NCI-H1930 (cell line): Measurements from ENCODE around the gene DDX5.
A peak's percentile ranks its signal among the peaks of the same experiment; 100 is the strongest.
"Not testable (repeated sequence)": the region's sequence is repeated elsewhere in the genome, so short reads cannot be mapped to it uniquely, and the experiment has no call there.

Experiments used
- DNase-seq, 2 experiments: peaks; one replicate each; lab custom pipeline; 2025; lab: John Stamatoyannopoulos, UW

DDX5 gene

GRCh38 chr17:64507413-64507782 is 1.3 kb upstream of the DDX5 start:
- peak; percentile 4 to 15 for DNase-seq

DNA sequence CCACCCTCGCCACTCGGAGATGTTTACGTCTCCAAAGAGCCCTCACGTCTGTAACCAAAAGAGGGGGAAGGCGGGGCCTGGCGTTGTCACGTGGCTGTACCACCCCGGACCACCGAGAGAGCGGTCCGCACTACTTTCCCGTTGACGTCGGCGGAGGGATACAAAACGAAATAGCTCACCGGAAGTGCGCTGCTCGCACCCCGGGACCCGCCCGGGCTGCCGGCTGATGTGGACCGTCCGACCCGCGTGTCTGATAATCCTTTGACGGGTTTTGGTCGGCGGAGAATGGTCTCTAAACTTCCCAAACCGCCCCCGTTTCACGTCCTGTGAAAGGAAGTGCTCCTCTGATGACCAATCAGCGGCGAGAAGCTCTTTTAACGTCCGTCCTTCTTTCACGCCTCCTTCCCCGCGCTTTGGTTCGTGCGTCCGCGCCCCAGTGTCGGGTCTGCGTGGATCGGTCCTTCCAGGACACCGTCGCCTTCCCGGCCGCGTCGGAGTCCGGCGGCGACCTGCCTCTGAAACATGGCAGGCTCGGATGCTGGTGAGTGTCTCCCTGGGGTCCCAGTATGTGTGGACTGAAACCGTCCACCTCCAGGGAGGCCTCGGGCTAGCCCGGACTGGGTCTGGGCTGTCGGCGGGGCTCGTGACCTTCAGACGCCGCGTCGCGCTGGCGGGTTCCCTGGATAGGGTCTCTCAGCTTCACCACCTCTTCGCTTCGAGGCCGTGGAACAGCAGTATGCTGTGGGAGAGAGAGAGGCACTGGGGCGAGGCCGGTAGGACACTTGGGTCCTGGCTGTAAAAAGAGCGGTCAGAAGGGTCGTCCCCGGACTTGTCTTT is 705 bp upstream of the DDX5 start, which contains the start of gene CEP95:
Gene CEP95 (plus strand): TSS at position 402 of the 837 bp plus-strand sequence. CDS start 121 bp downstream, at position 523.
- peak; percentile 86 to 87 for DNase-seq

DNA sequence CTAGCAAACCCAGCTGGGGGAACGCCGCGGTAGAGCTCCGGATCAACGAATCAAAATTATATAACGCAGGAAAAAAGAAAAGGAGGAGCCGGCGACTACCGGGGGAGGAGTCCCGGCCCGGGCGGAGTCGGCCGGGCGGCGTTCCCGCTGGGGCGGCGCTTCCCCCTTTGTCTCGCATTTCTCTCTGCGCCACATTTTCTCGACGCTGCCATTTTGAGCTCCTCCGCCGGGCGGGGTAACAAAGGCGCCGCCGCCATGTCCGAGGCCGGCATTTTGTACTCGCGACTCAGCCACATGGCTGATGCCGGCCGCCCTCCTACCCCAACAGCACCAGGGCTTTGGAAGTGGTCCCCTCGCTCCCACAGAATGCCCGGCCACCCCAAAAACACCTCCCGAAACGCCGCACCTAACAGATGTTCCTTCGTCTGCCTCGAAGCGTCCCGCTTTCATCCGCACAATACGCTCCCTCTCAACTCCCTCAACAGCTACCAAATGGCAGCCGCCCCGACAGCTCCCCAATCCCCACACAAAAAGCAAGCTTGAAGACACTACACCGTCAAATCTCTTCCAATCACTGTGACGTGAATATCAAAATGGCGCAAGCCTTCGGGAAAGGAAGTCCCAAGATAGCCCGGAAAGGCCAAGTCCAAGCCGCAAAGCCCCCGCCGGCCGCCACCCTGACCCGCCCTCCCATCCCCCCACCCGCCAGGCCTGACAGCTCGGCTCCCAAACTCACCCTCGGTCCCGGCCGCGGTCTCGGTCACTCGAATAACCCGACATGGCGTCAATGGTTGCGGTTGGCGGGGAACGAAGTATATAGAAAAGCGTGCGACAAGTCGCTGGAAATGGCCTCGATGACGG is 519 bp downstream of the DDX5 start:
- peak; percentile 47 to 54 for DNase-seq

- DNase-seq: no peak
Measured at GRCh38 chr17:64504769-64505339, 1.2 kb downstream of the DDX5 start.

DNA sequence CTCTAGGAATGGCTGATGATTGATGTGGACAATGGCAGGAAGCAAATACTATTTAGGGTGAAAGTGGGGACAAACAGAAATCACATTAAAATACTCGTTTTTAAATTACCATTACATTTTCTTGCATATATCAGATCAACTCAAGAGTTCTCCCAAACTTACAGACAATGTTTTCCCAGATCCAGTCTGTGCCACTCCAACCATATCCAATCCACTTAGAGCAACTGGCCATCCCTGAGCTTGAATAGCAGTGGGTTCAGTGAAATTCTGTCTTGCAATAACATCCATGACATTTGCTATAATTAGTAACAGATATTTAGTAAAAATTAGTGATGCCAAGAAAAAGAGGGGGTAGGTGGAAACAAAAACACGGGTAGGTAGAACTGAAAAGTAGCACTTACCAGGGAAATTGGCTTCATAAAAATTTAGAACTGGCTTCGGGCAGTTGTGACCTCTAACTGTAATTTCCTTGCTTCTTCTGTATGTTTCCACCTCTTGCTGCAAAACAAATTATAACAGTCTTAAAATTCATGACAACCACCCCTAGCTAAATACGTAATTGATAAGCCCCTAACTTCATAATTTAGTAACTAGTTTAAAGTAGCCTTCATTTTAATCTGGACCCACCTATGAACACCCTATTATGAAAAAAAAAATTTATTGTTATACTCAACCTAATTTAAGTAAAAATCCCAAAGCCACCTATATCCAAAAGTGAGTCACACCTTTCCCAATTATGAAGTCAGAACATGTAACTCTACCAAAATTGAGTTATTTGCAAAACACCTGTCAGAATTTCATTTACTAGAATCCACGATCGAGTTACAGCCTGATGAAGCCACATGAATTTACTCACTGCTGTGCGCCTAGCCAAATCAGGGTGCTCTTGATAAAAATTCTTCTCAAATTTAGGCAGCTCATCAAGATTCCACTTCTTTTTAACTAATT is 2.0 kb downstream of the DDX5 start:
- no peak for DNase-seq

- no peak for DNase-seq
Measured at GRCh38 chr17:64503341-64503740, 2.7 kb downstream of the DDX5 start.

DNA sequence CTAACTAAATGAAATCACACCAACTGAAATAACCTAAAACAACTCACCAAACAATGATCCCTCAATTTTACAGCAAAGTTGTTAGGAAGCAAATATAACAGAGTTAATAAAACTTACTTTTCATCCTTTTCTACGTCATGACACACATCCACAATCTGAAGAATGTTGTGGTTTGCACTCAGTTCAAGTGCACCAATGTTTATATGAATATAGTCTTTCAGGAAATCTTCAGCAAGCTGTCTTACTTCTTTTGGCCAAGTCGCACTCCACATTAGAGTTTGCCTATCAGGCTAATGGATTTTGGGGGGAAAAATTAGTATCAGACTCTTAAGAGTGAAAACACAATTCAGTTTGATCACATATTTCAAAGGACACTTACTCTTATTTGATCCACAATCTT is 3.3 kb downstream of the DDX5 start:
- no peak for DNase-seq

GRCh38 chr17:64502021-64502420 is 4.1 kb downstream of the DDX5 start:
- no peak for DNase-seq

DNA sequence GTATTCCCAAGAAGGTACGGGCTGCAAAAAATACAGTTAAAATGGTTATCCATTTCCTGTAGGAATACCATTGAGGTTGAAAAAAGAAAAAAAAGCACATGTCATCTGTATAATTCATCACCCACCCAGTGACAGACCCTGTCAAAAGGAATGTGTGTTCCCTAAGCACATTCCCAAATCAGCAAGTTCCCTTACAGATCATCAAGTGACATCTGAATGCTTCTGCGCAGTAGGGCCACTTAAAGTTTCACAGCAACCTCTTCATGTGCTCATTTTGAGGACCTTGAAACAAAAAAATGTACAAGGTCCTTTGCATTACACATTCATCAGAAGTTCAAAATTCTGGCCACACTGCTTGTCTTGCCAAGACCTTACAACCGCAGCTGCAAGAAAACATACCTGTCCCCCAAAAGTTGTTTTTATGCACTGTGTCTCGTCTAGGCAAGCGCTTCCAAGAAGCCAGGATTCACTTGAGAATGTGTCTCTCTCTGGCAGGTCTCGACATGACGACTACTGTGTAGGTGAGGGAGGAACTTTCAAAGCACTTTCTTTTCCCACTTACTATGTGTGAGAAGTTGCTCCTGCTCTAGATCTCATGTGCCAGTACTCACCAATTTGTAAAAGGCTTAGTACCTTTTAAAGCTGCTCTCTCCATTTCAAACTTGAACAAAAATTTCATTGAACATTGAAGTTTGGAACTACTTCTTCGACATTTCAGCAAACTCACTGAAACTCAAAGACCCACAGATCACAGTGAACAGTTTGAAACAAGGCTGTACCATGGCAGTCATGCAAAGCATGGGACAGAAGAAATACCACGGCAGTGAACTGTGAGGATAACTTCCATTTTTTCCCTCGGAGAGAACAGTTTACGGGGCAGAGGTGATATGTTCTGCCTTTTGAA is 5.0 kb downstream of the DDX5 start:
- DNase-seq: no peak

DNA sequence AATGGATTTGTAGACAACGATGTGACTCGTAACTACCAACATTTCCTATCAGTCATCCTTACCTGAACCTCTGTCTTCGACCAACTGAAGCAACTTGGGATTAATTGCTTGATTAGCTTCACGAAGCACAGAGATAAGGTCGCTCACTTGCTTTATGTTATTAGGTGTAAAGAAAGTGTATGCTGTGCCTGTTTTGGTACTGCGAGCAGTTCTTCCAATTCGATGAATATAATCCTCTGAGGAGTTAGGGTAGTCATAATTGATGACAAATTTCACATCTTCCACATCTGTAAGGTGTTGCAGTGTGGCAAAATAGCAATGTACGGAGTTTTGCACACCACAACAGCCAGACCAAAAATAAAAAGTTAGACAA is 5.6 kb downstream of the DDX5 start:
- no peak for DNase-seq

DNA sequence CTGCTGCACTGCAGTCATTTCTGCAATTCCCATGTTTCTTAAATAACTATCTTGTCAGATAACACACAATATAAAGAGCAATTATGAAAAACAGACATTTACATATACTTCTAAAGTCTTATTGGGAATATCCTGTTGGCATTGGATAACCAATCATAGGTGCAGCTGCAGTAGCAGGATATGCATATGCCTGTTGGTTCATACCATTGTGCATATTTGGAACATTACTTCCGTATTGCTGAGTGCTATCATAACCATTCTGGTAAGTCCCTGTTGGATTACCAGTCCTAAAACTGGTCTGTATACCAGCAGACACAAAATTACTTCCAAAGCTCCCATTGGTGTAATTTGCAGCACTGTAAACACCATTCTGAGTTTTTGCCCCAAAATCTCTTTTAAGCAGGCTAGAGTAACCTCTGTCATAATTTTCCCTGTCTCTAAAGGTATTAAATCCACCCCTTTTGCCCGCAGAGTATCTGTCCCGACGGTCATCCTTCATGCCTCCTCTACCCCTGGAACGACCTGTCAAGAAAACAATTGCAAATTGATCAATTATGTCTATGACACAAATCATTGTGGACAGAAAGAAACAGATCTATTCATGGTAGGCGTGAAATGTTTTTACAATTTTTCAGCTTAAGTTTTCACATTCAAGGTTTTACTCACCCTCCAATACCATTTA is 6.1 kb downstream of the DDX5 start:
- no peak for DNase-seq

DNA sequence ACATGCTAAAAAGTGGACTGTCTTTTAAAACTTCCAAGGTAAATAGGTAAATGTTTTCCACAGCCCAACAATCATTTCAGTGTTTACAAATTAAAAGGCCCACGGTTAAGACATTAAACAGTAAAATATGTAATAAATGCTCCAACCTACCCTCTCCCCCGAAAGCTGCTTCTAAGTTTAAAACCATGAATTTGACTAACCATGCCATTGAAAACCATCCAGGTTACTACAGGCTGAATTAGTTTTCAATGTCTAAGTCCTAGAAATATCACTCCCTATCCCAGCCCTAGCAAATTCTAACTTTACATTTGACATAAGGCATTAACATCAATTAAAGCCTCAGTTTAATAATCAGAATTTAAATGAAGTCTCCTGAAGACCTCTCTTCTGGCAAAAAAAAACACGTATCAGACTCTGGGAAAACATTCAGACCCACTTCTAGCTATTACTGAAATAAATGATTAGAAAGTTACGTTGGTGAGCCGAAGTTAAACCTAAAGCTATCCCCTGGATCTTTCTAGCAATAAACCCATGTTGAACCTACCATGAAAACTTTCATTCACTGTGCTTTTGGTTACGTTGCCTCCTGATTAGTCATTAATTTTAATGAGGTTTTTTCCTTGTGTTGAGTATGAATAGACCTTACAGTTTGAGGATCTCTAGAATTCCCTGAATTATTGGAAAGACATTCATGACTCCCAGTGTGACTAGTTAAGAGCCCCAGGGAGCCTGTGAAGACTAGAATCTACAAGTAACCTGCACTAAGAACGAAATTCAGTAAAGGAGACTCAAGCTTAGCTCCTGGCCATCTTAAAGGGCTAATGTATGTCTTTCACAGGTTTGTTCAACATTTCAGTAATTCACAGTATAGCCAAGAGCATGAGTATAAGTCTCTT is 7.5 kb downstream of the DDX5 start:
- no peak for DNase-seq

GRCh38 chr17:64497565-64498035 is 8.5 kb downstream of the DDX5 start:
- DNase-seq: peak in 1 of 2 experiments; percentile 38

DNA sequence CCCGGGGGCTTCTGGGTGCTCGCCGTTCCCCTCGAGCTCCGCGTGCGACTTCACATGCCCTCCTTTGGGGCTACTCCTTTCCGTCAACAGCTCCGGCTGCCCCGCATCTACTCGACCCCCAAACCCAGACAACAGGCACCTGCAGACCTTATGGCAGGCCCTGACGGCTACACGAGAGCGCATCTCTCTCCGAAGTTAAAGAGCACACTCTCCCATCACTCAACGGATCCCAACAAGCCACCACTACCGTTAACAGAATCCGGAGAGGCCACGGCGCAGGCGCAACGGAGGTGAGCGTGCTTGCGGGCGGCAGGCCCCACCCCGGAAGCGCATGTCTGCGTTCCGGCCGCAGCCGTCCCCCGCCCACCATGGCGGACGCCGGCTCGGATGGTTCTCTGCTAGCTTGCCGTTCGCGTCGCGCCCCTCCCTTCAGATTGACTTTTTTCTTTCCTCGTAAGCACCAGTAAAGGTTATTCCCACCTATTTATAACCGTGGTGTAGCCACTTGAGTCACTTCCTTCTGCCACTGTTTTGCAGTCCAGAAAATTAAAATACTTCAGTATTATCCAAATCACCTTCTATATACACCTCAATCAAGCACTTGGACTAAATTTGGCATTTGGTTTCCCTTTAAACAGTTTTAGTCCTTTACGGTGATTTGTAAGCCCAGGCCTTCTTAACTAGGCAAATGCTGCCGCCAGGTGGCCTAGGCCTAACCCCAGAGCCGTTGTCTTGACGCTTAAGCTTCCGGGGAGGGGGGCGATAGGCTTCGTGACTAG is 9.1 kb downstream of the DDX5 start, which contains the start of gene POLG2:
Gene POLG2 (minus strand): TSS at position 269 of the 779 bp plus-strand sequence. CDS start 86 bp downstream, at position 183.
- DNase-seq: peak; percentile 71 to 83

- no peak for DNase-seq
Measured at GRCh38 chr17:64496348-64496785, 9.7 kb downstream of the DDX5 start.

DNA sequence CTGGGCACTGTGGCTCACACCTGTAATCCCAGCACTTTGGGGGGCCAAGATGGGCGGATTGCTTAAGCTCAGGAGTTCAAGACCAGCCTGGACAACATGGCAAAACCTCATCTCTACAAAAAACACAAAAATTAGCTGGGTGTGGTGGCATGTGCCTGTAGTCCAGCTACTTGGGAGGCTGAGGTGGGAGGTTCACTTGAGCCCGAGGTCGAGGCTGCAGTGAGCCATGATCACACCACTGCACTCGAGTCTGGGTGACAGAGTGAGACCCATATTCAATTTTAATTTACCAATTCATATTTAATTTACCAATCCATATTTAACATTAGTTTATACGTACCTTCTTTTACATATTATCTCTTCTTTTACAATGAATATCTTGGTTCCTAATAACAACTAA is 10.8 kb downstream of the DDX5 start:
- DNase-seq: not testable (repeated sequence)

GRCh38 chr17:64494121-64494520 is 12.0 kb downstream of the DDX5 start:
- DNase-seq: no peak
